IPS DF 19.7 (cell line): ENCODE data around the gene LOXL1.

Source experiments
- DNase-seq: peaks from one replicate; pipeline ENCODE4 v3.0.0-alpha.2; 2013; ENCODE audit warnings: low read depth, low spot score

Gene LOXL1

GRCh38 chr15:73921254-73921925 lies 4.9 kb upstream of the LOXL1 start:
- no peak for DNase-seq

- peak; percentile 79 for DNase-seq
These were observed 3.8 kb upstream of the LOXL1 start for GRCh38 chr15:73922186-73923151.

DNA sequence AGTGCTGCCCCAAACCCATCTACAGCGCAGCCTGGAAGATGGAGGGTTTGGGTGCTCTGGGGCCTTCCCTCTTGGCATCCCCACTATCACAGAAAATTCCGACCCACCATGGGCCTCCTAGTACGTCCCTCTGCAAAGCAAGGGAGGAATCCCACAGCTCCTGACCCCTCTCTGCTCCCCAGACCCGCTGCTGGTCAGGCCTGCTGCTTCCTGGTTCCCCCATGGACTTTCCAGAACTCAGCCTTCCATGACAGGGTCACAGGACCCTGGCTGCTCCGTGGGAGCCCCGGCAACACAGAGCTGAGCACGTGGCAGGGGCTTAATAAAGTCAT lies 3.1 kb upstream of the LOXL1 start:
- DNase-seq, result no peak

GRCh38 chr15:73923488-73924164 lies 2.6 kb upstream of the LOXL1 start:
- DNase-seq, result no peak

- DNase-seq, result no peak
These were observed 1.9 kb upstream of the LOXL1 start for GRCh38 chr15:73924171-73924921.

GRCh38 chr15:73925848-73926218 lies 429 bp upstream of the LOXL1 start:
- DNase-seq, result no peak

- DNase-seq, result no peak
These were observed 777 bp downstream of the LOXL1 start for GRCh38 chr15:73927003-73927475.

DNA sequence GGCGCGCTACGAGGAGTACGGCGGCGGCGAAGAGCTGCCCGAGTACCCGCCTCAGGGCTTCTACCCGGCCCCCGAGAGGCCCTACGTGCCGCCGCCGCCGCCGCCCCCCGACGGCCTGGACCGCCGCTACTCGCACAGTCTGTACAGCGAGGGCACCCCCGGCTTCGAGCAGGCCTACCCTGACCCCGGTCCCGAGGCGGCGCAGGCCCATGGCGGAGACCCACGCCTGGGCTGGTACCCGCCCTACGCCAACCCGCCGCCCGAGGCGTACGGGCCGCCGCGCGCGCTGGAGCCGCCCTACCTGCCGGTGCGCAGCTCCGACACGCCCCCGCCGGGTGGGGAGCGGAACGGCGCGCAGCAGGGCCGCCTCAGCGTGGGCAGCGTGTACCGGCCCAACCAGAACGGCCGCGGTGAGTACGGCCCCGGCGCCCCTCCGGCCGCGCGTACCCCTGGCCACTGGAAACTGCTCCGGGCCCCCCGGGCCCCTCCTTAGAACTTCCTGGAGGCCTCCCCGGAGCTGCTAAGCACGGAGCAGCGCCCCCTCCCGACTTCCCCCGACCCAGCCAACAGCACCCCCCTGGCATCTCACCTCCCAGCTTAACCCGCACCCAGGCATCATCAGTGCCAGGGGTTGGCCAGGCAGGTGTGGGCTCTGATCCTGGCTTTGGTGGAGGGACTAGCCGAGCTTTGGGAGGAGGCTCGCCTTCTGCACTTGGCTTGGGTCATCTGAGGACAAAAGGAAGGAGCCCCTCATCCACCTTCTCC lies 1.4 kb downstream of the LOXL1 start:
- DNase-seq, result no peak

DNA sequence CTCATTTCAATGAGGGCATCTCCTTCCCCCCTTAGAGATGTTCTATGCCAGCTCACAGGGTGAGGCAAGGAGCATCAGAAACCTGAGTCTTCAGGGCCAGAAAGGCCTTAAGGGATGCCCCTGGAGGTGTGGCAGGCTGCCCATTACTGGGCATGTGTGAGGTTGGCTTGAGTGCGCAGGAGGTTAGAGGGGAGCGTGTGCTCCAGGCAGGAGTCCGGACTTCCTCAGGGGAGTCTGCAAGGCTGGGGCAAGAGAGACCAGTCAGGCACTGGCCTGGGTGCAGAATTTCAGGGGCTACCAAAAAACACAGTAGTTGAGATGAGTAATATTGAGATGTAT lies 1.9 kb downstream of the LOXL1 start:
- no peak for DNase-seq

- DNase-seq, result no peak
These were observed 2.8 kb downstream of the LOXL1 start for GRCh38 chr15:73928971-73929627.

DNA sequence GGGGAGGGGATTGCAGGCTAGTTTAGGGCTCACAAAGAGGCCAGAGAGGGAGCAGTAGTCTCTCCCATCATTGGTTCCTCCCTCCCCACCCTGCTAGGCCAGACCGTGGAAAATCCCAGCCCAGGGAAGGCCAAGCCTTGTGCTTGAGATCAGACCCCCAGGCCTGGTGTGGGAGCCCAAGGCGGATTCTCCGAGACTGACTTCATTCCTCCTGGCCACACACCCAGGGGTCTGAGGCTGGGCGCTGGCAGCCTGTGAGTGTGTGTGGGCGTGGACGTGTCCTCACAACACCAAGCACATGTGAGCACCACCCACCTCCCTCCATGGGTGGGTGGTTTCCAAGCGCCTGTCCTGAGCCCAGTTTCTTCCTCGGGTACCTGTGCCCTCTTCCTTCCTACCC lies 4.1 kb downstream of the LOXL1 start:
- no peak for DNase-seq

GRCh38 chr15:73930790-73931281 lies 4.6 kb downstream of the LOXL1 start:
- no peak for DNase-seq

- DNase-seq, result no peak
These were observed 5.2 kb downstream of the LOXL1 start for GRCh38 chr15:73931441-73931840.

- DNase-seq, result no peak
These were observed 6.3 kb downstream of the LOXL1 start for GRCh38 chr15:73932381-73933191.

DNA sequence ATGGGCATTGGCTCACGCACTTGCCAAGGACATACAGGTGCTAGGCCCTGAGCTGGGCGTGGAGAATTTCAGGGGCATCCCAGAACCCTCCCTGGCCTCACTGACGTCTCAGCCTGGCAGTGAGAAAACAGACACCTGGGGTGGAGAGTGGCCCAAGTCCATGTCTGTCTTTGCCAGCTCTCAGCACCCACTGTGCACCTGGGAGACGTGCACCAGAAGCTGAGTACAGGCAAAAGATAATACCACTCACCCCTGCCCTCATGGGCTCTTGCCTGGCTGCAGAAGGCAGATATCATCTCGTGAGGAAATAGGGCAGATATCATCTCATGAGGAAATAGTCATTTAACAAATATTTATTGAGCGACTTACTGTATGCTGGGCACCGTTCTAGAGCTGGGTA lies 8.0 kb downstream of the LOXL1 start:
- DNase-seq, result no peak

GRCh38 chr15:73935547-73935946 lies 9.3 kb downstream of the LOXL1 start:
- DNase-seq, result no peak

- DNase-seq, result no peak
These were observed 9.9 kb downstream of the LOXL1 start for GRCh38 chr15:73936181-73936580.

- no peak for DNase-seq
These were observed 10.5 kb downstream of the LOXL1 start for GRCh38 chr15:73936588-73937290.

DNA sequence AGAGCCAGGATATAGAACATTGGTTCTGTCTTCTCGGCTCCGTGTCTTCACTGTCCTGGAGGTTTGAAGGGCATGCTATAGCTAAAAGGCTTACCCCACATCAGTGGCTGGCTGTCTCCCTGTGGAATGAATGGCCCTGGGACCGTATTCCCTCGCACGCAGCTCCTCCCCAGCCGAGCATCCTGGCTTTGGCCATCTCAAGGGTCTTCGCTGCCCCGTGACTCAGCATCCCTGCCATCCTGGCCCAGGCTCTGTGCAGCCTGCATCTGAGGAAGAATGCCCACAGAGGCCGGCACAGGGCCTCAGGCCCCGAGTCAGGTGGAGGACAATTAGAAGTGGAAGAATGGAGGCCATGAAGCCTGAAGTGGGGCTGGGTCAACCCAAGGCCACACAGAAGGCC lies 11.0 kb downstream of the LOXL1 start:
- no peak for DNase-seq
